GM10248 (cell line): Measurements from ENCODE around the gene WDR77.
A peak's percentile ranks its signal among the peaks of the same experiment; 100 is the strongest.

Source experiments
- CTCF ChIA-PET: fragments of 300-600 bp; sonication (Branson Sonifier 250); formaldehyde crosslinking; extraction: SDS; loops from one replicate; lab custom pipeline; 2021; ENCODE audit warnings: antibody characterized with exemption; lab: Yijun Ruan, JAX
- POLR2A ChIA-PET: fragments of 350-650 bp; sonication (Branson Sonifier 250); formaldehyde crosslinking; extraction: SDS; loops from one replicate; lab custom pipeline; 2020; ENCODE audit warnings: antibody characterized with exemption; lab: Yijun Ruan, JAX
- DNase-seq: peaks from one replicate; pipeline ENCODE4 v3.0.0; 2012; ENCODE audit errors: extremely low spot score
- TF ChIP-seq, protein P1 (sequence below): IDR thresholded peaks from 2 replicates; pipeline ENCODE4 v1.5.1; 2012; ENCODE audit warnings: mild to moderate bottlenecking, low read depth; ENCODE audit errors: extremely low read depth, missing control alignments, control extremely low read depth

The WDR77 gene

DNA sequence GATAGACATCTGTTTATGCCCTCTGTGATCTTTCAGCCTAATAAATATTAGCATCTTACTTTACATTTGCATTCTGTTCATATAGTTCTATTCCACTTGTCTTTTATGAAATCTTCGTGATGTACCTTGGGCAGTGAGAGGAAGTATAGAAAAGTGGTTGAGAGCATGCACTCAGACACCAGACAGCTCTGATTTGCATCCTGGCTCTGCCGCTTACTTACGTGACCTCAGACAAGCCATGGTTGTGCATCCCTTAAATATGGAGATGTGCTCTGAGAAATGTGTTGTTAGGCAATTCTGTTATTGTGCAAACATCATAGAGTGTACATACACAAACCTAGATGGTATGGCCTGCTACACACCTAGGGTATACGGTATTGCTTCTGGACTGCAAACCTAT lies 44.5 kb downstream of the WDR77 start:
- CTCF ChIA-PET: interaction anchor here (0.9 to 1.5 kb wide), 5 partner anchors 11 to 367 kb away, joined by 3 to 9 read pairs (median 4); no protein-coding TSS in a partner anchor
- DNase-seq: no peak
- TF ChIP-seq, protein P1, sequence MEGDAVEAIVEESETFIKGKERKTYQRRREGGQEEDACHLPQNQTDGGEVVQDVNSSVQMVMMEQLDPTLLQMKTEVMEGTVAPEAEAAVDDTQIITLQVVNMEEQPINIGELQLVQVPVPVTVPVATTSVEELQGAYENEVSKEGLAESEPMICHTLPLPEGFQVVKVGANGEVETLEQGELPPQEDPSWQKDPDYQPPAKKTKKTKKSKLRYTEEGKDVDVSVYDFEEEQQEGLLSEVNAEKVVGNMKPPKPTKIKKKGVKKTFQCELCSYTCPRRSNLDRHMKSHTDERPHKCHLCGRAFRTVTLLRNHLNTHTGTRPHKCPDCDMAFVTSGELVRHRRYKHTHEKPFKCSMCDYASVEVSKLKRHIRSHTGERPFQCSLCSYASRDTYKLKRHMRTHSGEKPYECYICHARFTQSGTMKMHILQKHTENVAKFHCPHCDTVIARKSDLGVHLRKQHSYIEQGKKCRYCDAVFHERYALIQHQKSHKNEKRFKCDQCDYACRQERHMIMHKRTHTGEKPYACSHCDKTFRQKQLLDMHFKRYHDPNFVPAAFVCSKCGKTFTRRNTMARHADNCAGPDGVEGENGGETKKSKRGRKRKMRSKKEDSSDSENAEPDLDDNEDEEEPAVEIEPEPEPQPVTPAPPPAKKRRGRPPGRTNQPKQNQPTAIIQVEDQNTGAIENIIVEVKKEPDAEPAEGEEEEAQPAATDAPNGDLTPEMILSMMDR: no peak
- POLR2A ChIA-PET: no interaction called here

DNA sequence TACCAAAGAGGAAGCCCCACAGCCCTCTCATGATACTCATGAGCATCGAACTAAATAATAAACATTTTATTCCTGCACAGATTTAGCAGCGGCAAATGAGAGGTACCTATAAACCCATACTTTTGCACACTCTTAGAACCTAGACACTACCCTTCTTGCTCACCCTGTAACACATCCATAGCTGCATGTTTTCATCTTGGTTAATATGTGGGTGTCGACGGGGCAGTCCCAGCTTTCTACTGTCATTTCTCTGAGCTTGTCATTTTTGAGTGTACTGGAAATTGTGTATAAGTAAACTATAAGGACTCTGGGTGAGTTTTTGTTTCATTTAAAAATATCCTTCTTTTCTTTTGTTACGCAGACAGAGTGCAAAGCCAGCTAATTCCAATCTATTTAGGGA lies 47.0 kb downstream of the WDR77 start:
- DNase-seq: no peak
- TF ChIP-seq, protein P1: no peak
- CTCF ChIA-PET: interaction anchor here (0.8 to 4.4 kb wide), 7 partner anchors 19 to 372 kb away, joined by 3 to 44 read pairs (median 4); no protein-coding TSS in a partner anchor
- POLR2A ChIA-PET: no interaction called here

DNA sequence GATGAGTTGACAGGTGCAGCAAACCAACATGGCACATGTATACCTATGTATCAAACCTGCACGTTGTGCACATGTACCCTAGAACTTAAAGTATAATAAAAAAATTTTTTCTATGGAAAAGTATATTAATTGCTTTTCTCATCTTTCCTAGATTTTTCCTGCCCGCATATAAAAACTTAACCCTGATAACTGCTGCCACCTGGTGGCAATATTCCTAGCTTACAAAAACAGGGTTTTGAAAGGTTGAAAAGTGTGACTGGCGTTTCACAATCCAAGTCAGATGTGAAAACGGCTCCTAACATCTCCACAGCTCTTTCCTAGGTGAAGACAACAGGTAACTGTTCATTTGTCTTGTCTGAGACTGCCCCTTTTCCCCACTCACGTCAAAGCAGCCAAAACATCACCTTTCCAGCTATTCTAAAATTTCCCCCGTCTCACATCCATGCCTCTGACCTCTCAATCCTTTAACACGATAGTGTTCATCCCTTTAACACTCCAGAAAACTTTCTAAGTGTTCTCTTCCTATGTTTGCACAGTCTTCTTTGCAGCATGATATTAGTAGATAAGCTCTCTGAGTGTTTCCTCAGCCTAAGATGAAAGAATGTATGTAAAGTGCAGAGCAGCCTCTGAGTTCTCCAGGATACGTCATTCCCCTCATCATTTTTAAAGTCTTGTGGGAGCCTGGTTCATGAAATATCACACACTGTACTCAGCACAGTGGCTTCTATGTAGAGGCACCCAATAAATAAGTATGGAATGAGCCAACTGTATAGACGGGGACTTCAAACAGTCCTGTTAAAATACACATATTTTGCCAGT lies 49.1 kb downstream of the WDR77 start:
- CTCF ChIA-PET: interaction anchor here (0.7 to 4.4 kb wide), 42 partner anchors 9 to 618 kb away, joined by 3 to 47 read pairs (median 4); partner anchors contain the start of gene CHI3L2
- DNase-seq: peak; percentile 41
- POLR2A ChIA-PET: no interaction called here
- TF ChIP-seq, protein P1: peak; percentile 66

DNA sequence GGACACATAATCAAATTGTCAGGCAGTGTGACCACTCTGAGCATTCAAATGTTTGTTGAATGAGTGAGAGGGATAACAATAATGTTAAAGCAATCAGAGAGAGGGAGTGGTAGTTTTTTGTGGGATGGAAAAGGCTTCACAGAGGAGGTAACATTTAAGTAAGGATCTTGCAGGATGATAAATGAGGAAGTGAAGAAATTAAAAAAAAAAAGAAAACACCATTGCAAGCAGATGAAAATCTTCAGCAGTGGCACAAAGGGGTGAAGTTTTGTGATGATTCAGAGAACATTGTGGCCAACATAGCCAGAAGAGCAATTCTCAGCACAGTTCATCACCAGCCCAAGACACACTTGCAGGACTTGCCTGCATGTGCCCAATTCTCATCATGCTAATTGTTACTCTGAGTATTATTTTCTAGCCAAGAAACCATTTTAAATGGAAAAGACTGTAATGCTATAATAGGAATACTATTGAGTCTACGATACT lies 56.6 kb downstream of the WDR77 start:
- TF ChIP-seq, protein P1: no peak
- DNase-seq: no peak
- CTCF ChIA-PET: interaction anchor here (1.1 to 1.4 kb wide), 2 partner anchors 13 to 24 kb away, joined by 3 read pairs; no protein-coding TSS in a partner anchor
- POLR2A ChIA-PET: no interaction called here

DNA sequence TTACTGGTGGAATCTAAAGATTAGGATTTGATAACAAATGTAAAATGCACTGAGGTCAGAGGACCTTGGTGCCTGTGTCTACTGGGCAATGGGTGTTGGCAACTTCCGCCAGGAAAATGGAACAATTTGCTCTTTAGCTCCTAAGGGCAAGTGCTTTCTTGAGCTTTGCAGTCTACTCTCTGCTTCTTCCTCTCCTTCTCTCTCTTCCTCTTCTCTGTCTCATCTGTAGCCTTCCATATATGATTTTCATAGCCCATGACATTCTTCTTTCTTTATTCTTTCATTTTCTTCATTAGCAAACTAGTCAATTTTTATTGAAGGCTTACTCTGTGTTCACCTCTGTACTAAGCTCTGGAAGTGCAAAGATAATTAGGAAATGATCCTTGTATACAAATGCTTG lies 57.0 kb downstream of the WDR77 start:
- TF ChIP-seq, protein P1: no peak
- DNase-seq: no peak
- CTCF ChIA-PET: interaction anchor here (1.0 to 1.1 kb wide), 2 partner anchors 8 to 24 kb away, joined by 3 to 4 read pairs; no protein-coding TSS in a partner anchor
- POLR2A ChIA-PET: no interaction called here
